H1 (cell line): ENCODE data around the gene SPOCK2. TPM values are rescaled to one million over a fixed set of nuclear protein-coding genes. Genes with fewer than 3 reads are reported as not detected.

Experiments used
- CTCF ChIA-PET: fragments of 300-600 bp; sonication (Branson Sonifier 250); formaldehyde crosslinking; loops from one replicate; lab custom pipeline; 2021; ENCODE audit not compliant: partially characterized antibody; lab: Charles Lee
- POLR2A ChIA-PET: fragments of 300-600 bp; sonication (Branson Sonifier 250); formaldehyde crosslinking; loops from one replicate; lab custom pipeline; 2021; ENCODE audit warnings: inconsistent platforms; ENCODE audit not compliant: partially characterized antibody; lab: Charles Lee
- DNase-seq, 2 experiments: peaks; one replicate each; pipeline versions ENCODE4 v3.0.0 to v3.0.0-alpha.2; 2010 to 2022; ENCODE audit warnings: low spot score in 2 of 2, low read depth in 1 of 2, mixed read lengths in 1 of 2
- FAIRE-seq: peaks from 2 replicates; lab custom pipeline; 2011; peaks lifted over from hg19 to GRCh38; lab: Jason Lieb, UNC
- H2AFZ ChIP-seq: 2 replicates; pipeline ENCODE4 v1.8.1; 2012; ENCODE audit warnings: low read length, inconsistent platforms
- H2AK5ac ChIP-seq: 2 replicates; pipeline ENCODE4 v1.6.1; 2013; ENCODE audit warnings: low read depth, low read length
- H2BK120ac ChIP-seq: replicated peaks from 2 replicates; pipeline ENCODE3; 2013; ENCODE audit warnings: low read depth, low read length, inconsistent platforms
- H2BK12ac ChIP-seq: 2 replicates; pipeline ENCODE4 v1.6.1; 2013; ENCODE audit warnings: low read depth, low read length
- H2BK15ac ChIP-seq: 2 replicates; pipeline ENCODE4 v1.6.1; 2013; ENCODE audit warnings: low read length
- H2BK20ac ChIP-seq: 2 replicates; pipeline ENCODE4 v1.6.1; 2013; ENCODE audit warnings: low read length
- H2BK5ac ChIP-seq: 2 replicates; pipeline ENCODE4 v1.6.1; 2013; ENCODE audit warnings: low read depth, low read length
- H3K14ac ChIP-seq: 2 replicates; pipeline ENCODE4 v1.6.1; 2013; ENCODE audit warnings: inconsistent platforms; ENCODE audit not compliant: insufficient read length
- H3K18ac ChIP-seq: 2 replicates; pipeline ENCODE4 v1.6.1; 2013; ENCODE audit warnings: low read length; ENCODE audit errors: extremely low read depth
- H3K23ac ChIP-seq: 2 replicates; pipeline ENCODE4 v1.6.1; 2013; ENCODE audit warnings: inconsistent platforms; ENCODE audit not compliant: insufficient read length
- H3K23me2 ChIP-seq: 2 replicates; pipeline ENCODE4 v1.6.1; 2013; ENCODE audit warnings: low read depth, low read length
- H3K27ac ChIP-seq: 2 replicates; pipeline ENCODE4 v1.6.1; 2011; ENCODE audit warnings: low read depth, low read length, inconsistent platforms
- H3K27me3 ChIP-seq, 4 experiments: replicated peaks in 1 of 4; 1 replicate in 1 of 4; 2 replicates in 3 of 4; pipeline versions ENCODE4 v1.6.1 to v1.8.1; 2011 to 2013; ENCODE audit warnings: low read length in 3 of 4, mild to moderate bottlenecking in 3 of 4, inconsistent platforms in 2 of 4, mixed read lengths in 2 of 4, moderate library complexity in 1 of 4; ENCODE audit not compliant: control insufficient read depth in 3 of 4, insufficient read depth in 3 of 4; ENCODE audit errors: extremely low read depth in 1 of 4
- H3K36me3 ChIP-seq, 4 experiments: 2 replicates each; pipeline versions ENCODE4 v1.6.1 to v1.8.1; 2011 to 2013; ENCODE audit warnings: mild to moderate bottlenecking in 4 of 4, low read length in 3 of 4, moderate library complexity in 2 of 4, control low read depth in 1 of 4, inconsistent platforms in 1 of 4; ENCODE audit not compliant: insufficient read depth in 4 of 4, control insufficient read depth in 2 of 4
- H3K4ac ChIP-seq: replicated peaks from 2 replicates; pipeline ENCODE3; 2013; ENCODE audit warnings: low read length, low read depth, mixed read lengths, inconsistent platforms; ENCODE audit not compliant: insufficient read length
- H3K4me1 ChIP-seq, 4 experiments: replicated peaks in 1 of 4; 1 replicate in 1 of 4; 2 replicates in 3 of 4; pipeline versions ENCODE4 v1.6.1 to v1.8.1; 2011 to 2013; ENCODE audit warnings: low read length in 3 of 4, inconsistent platforms in 2 of 4, mixed read lengths in 1 of 4; ENCODE audit not compliant: insufficient read depth in 4 of 4, control insufficient read depth in 3 of 4
- H3K4me2 ChIP-seq, 2 experiments: 2 replicates each; pipeline versions ENCODE4 v1.6.1 to v1.8.1; 2011 to 2013; ENCODE audit warnings: low read depth in 2 of 2, low read length in 2 of 2, control low read depth in 1 of 2, inconsistent platforms in 1 of 2, mild to moderate bottlenecking in 1 of 2; ENCODE audit not compliant: insufficient read depth in 1 of 2
- H3K4me3 ChIP-seq, 4 experiments: fragments of 200-600, 300-600 bp in 1 of 4; sonication (generic), shearing (Covaris generic), sonication (Bioruptor Twin) in 1 of 4; 2 replicates each; pipeline versions ENCODE4 v1.5.1 to v1.8.1; 2011 to 2016; ENCODE audit warnings: low read length in 4 of 4, low read depth in 3 of 4, control low read depth in 2 of 4, inconsistent platforms in 2 of 4, mild to moderate bottlenecking in 2 of 4, mixed read lengths in 1 of 4, moderate library complexity in 1 of 4; ENCODE audit not compliant: insufficient read depth in 2 of 4; ENCODE audit errors: extremely low read depth in 1 of 4
- H3K56ac ChIP-seq: replicated peaks from 2 replicates; pipeline ENCODE3; 2013; ENCODE audit warnings: low read depth, mild to moderate bottlenecking, mixed read lengths, low read length, inconsistent platforms; ENCODE audit not compliant: insufficient read length
- H3K79me1 ChIP-seq: 2 replicates; pipeline ENCODE4 v1.6.1; 2013; ENCODE audit warnings: low read depth, low read length, control low read depth
- H3K79me2 ChIP-seq, 2 experiments: 2 replicates each; pipeline versions ENCODE4 v1.6.1 to v1.8.1; 2012 to 2013; ENCODE audit warnings: low read length in 2 of 2, mild to moderate bottlenecking in 2 of 2, inconsistent platforms in 1 of 2; ENCODE audit not compliant: insufficient read depth in 2 of 2, control insufficient read depth in 1 of 2
- H3K9ac ChIP-seq, 4 experiments: replicated peaks in 1 of 4; 1 replicate in 1 of 4; 2 replicates in 3 of 4; pipeline versions ENCODE4 v1.6.1 to v1.8.1; 2011 to 2013; ENCODE audit warnings: low read depth in 3 of 4, low read length in 3 of 4, control low read depth in 2 of 4, mild to moderate bottlenecking in 2 of 4, moderate library complexity in 2 of 4, inconsistent platforms in 1 of 4; ENCODE audit errors: extremely low read depth in 1 of 4
- H3K9me3 ChIP-seq, 2 experiments: 2 replicates each; pipeline versions ENCODE4 v1.6.1 to v1.8.1; 2012 to 2013; ENCODE audit warnings: mild to moderate bottlenecking in 2 of 2, moderate library complexity in 2 of 2, control low read depth in 1 of 2, inconsistent platforms in 1 of 2, low read depth in 1 of 2, low read length in 1 of 2, mixed read lengths in 1 of 2; ENCODE audit not compliant: insufficient read depth in 2 of 2
- H4K20me1 ChIP-seq, 2 experiments: replicated peaks in 1 of 2; 2 replicates each; pipeline versions ENCODE3 to v1.8.1; 2011 to 2013; ENCODE audit warnings: inconsistent platforms in 2 of 2, low read length in 2 of 2, mild to moderate bottlenecking in 1 of 2; ENCODE audit not compliant: insufficient read depth in 2 of 2, control insufficient read depth in 1 of 2
- H4K5ac ChIP-seq: 2 replicates; pipeline ENCODE4 v1.6.1; 2013; ENCODE audit warnings: low read length, low read depth, mixed read lengths, inconsistent platforms; ENCODE audit not compliant: insufficient read length
- H4K8ac ChIP-seq: 2 replicates; pipeline ENCODE4 v1.8.0; 2013; ENCODE audit warnings: mild to moderate bottlenecking, moderate library complexity, low read length, inconsistent platforms; ENCODE audit not compliant: insufficient read depth; ENCODE audit errors: extremely low read depth
- H4K91ac ChIP-seq: replicated peaks from 2 replicates; pipeline ENCODE3; 2013; ENCODE audit warnings: low read length, mixed read lengths, inconsistent platforms; ENCODE audit not compliant: insufficient read length
- POLR2A ChIP-seq, 2 experiments: IDR thresholded peaks; 1 replicate in 1 of 2; 2 replicates in 1 of 2; pipeline ENCODE4 v1.6.1; 2011; ENCODE audit warnings: low read depth in 2 of 2, low read length in 2 of 2, mild to moderate bottlenecking in 2 of 2; ENCODE audit errors: control extremely low read depth in 1 of 2
- WGBS, 2 experiments: shearing (Covaris generic) in 1 of 2; methylation state at CpG; one replicate each; pipeline versions ENCODE4 v1.1.6 to v1.1.7; 2013 to 2015; ENCODE audit warnings: low lambda C conversion rate in 2 of 2, mixed read lengths in 2 of 2, inconsistent platforms in 1 of 2, low coverage in 1 of 2, missing lambda C conversion rate in 1 of 2; ENCODE audit not compliant: insufficient replicate concordance in 2 of 2, insufficient coverage in 1 of 2, insufficient read length in 1 of 2; ENCODE audit errors: extremely low coverage in 1 of 2, missing lambda C conversion rate in 1 of 2; 5-methylcytosine and 5-hydroxymethylcytosine counted together
- polyA plus RNA-seq, 7 experiments: library from polyadenylated mRNA; depleted of rRNA in 3 of 7; stranded (reverse) in 5 of 7; unstranded in 2 of 7; fragments of >200 nt in 5 of 7; fragments of 200-250 nt in 2 of 7; gene quantifications; 1 replicate in 5 of 7; 2 replicates in 1 of 7; 4 replicates in 1 of 7; pipeline versions ENCODE4 v1.2.1 to v1.2.3, GENCODE V29; 2011 to 2013; ENCODE audit warnings: missing spikeins in 2 of 7, mixed read lengths in 2 of 7
- total RNA-seq: library from RNA; stranded (reverse); fragmentation: NEBNext Ultra II Directional; extraction: Animal tissue kit (Norgen Biotek cat#: 25700); gene quantifications from 2 replicates; pipeline ENCODE4 v1.2.1, GENCODE V29; 2021

The SPOCK2 gene
- total and polyA plus RNA-seq, 2 of the 8 experiments (the other 6 are each of a cell fraction or from before 2014, with no cell fraction given), result 1.5 to 1.9 TPM

GRCh38 chr10:72082856-72083789 is 5.2 kb downstream of the SPOCK2 start:
- H3K79me2 ChIP-seq, result no peaks in the 10 kb centered on the region
- H3K56ac ChIP-seq, result no peak overlapping the region
- no peaks in the 10 kb centered on the region for H3K79me1 ChIP-seq
- FAIRE-seq, result no peak
- H3K4me3 ChIP-seq, result no peak overlapping the region
- peaks cover 7% of the 10 kb centered on the region; the same call in 1 of the 2 replicates for H3K23me2 ChIP-seq
- no peak overlapping the region for H2BK5ac ChIP-seq
- no peak overlapping the region for H2BK12ac ChIP-seq
- WGBS, 2 experiments, result 90% methylated on average over 6 of the region's 6 CpGs; no CpG with 5 or more reads in 1 of the 2 experiments
- H3K27me3 ChIP-seq, result peaks cover 16 to 33% (median 32%) of the 10 kb centered on the region in 4 experiments
- H3K18ac ChIP-seq, result no peak overlapping the region
- DNase-seq, result no peak
- H4K91ac ChIP-seq, result no peak overlapping the region
- no peak for TF ChIP-seq POLR2A (IDR thresholded peaks at IDR 0.05; ENCODE audit: control extremely low read depth in 1 of 2, low read depth in 2 of 2, low read length in 2 of 2)
- ChIA-PET CTCF (interaction anchor here (0.6 to 1.5 kb wide), 6 partner anchors 10 to 757 kb away, joined by 3 to 7 read pairs (median 3); no protein-coding TSS in a partner anchor), POLR2A (no interaction called here)
- H3K36me3 ChIP-seq, result no peaks in the 10 kb centered on the region; a peak in 2 of 8 replicates
- no peaks in the 10 kb centered on the region for H4K20me1 ChIP-seq
- no peak overlapping the region for H3K4me2 ChIP-seq
- H2BK15ac ChIP-seq, result no peak overlapping the region
- no peak overlapping the region for H3K4ac ChIP-seq
- no peak overlapping the region for H3K14ac ChIP-seq
- no peak overlapping the region for H3K9ac ChIP-seq
- H3K4me1 ChIP-seq, result peaks cover 0 to 25% (median 9%) of the 10 kb centered on the region in 4 experiments; a peak in 5 of 7 replicates
- no peak overlapping the region for H2AK5ac ChIP-seq
- H2BK120ac ChIP-seq, result no peak overlapping the region
- H3K27ac ChIP-seq, result no peak overlapping the region
- no peak overlapping the region for H2AFZ ChIP-seq
- H3K23ac ChIP-seq, result no peak overlapping the region
- H2BK20ac ChIP-seq, result no peak overlapping the region
- no peak overlapping the region for H4K8ac ChIP-seq
- H3K9me3 ChIP-seq, result no peaks in the 10 kb centered on the region
- H4K5ac ChIP-seq, result no peak overlapping the region
